H1 (cell line): Measurements from ENCODE around the gene RTN3.

ENCODE experiments used
- CTCF ChIP-seq, 3 experiments: IDR thresholded peaks; 1 replicate in 2 of 3; 2 replicates in 1 of 3; pipeline versions ENCODE4 v1.5.1 to v1.6.1; 2011; ENCODE audit warnings: low read length in 3 of 3, mild to moderate bottlenecking in 3 of 3, inconsistent platforms in 2 of 3, low read depth in 1 of 3, moderate library complexity in 1 of 3; ENCODE audit not compliant: insufficient read depth in 1 of 3; ENCODE audit errors: control extremely low read depth in 1 of 3
- MAX ChIP-seq: IDR thresholded peaks from 2 replicates; pipeline ENCODE4 v1.6.1; 2012; ENCODE audit warnings: inconsistent platforms

GRCh38 chr11:63652671-63653070 lies 28.6 kb upstream of the RTN3 start:
- TF ChIP-seq CTCF (IDR thresholded peaks at IDR 0.05; ENCODE audit: control extremely low read depth in 1 of 3, insufficient read depth in 1 of 3, low read depth in 1 of 3, low read length in 3 of 3) (no peak), MAX (no peak)
